H9 (cell line): Measurements from ENCODE around the gene NKX6-2. TPM values are rescaled to one million over a fixed set of nuclear protein-coding genes. Genes with fewer than 3 reads are reported as not detected.

ENCODE experiments used
- DNase-seq: peaks from one replicate; pipeline ENCODE4 v3.0.0-alpha.2; 2017
- H2AFZ ChIP-seq: one replicate; pipeline ENCODE4 v1.6.1; 2013; ENCODE audit warnings: mild to moderate bottlenecking, low read length, control low read depth, moderate library complexity
- H2AK5ac ChIP-seq: 2 replicates; pipeline ENCODE4 v1.6.1; 2013; ENCODE audit warnings: low read length, control low read depth, mixed read lengths; ENCODE audit not compliant: insufficient read length
- H2BK120ac ChIP-seq: one replicate; pipeline ENCODE4 v1.6.1; 2013; ENCODE audit warnings: low read depth, mild to moderate bottlenecking, low read length, control low read depth, inconsistent platforms; ENCODE audit not compliant: poor library complexity, severe bottlenecking
- H2BK12ac ChIP-seq: 2 replicates; pipeline ENCODE4 v1.6.1; 2013; ENCODE audit warnings: low read length, control low read depth, mixed read lengths, low read depth; ENCODE audit not compliant: insufficient read length
- H2BK15ac ChIP-seq: 2 replicates; pipeline ENCODE4 v1.6.1; 2013; ENCODE audit warnings: low read depth, low read length, control low read depth
- H2BK20ac ChIP-seq: one replicate; pipeline ENCODE4 v1.6.1; 2013; ENCODE audit warnings: low read depth, mild to moderate bottlenecking, low read length, control low read depth, inconsistent platforms; ENCODE audit not compliant: poor library complexity, severe bottlenecking
- H2BK5ac ChIP-seq: 2 replicates; pipeline ENCODE4 v1.6.1; 2013; ENCODE audit warnings: low read length, control low read depth, mixed read lengths; ENCODE audit not compliant: insufficient read length
- H3K14ac ChIP-seq: 2 replicates; pipeline ENCODE4 v1.6.1; 2013; ENCODE audit warnings: low read length, control low read depth; ENCODE audit not compliant: insufficient read depth
- H3K18ac ChIP-seq: 2 replicates; pipeline ENCODE4 v1.6.1; 2013; ENCODE audit warnings: low read depth, mild to moderate bottlenecking, mixed read lengths, low read length, control low read depth; ENCODE audit not compliant: insufficient read length
- H3K23ac ChIP-seq: 2 replicates; pipeline ENCODE4 v1.6.1; 2013; ENCODE audit warnings: low read length, control low read depth, mixed read lengths, low read depth; ENCODE audit not compliant: insufficient read length
- H3K23me2 ChIP-seq: 2 replicates; pipeline ENCODE4 v1.6.1; 2013; ENCODE audit warnings: low read depth, mild to moderate bottlenecking, mixed read lengths, low read length, control low read depth; ENCODE audit not compliant: insufficient read length, poor library complexity, severe bottlenecking
- H3K27ac ChIP-seq: 2 replicates; pipeline ENCODE4 v1.5.1; 2013; ENCODE audit warnings: low read length, control low read depth, mixed read lengths, low read depth; ENCODE audit not compliant: insufficient read length
- H3K27me3 ChIP-seq: 2 replicates; pipeline ENCODE4 v1.6.1; 2013; ENCODE audit warnings: low read length, control low read depth, inconsistent platforms; ENCODE audit not compliant: insufficient read depth
- H3K4ac ChIP-seq: 2 replicates; pipeline ENCODE4 v1.6.1; 2013; ENCODE audit warnings: low read depth, mild to moderate bottlenecking, control low read depth, inconsistent platforms, low read length, moderate library complexity
- H3K4me1 ChIP-seq: 2 replicates; pipeline ENCODE4 v1.6.1; 2013; ENCODE audit warnings: low read length, control low read depth, inconsistent platforms; ENCODE audit not compliant: insufficient read depth
- H3K4me2 ChIP-seq: 2 replicates; pipeline ENCODE4 v1.6.1; 2013; ENCODE audit warnings: low read length, control low read depth, mixed read lengths; ENCODE audit not compliant: insufficient read length, insufficient read depth
- H3K56ac ChIP-seq: 2 replicates; pipeline ENCODE4 v1.6.1; 2013; ENCODE audit warnings: low read depth, mild to moderate bottlenecking, mixed read lengths, low read length, control low read depth; ENCODE audit not compliant: insufficient read length
- H3K79me1 ChIP-seq: 2 replicates; pipeline ENCODE4 v1.6.1; 2013; ENCODE audit warnings: low read depth, mild to moderate bottlenecking, moderate library complexity, low read length, control low read depth, inconsistent platforms; ENCODE audit not compliant: insufficient read depth, poor library complexity, severe bottlenecking
- H3K79me2 ChIP-seq: 2 replicates; pipeline ENCODE4 v1.6.1; 2013; ENCODE audit warnings: low read length, control low read depth, inconsistent platforms; ENCODE audit not compliant: insufficient read depth
- H3K9ac ChIP-seq: 2 replicates; pipeline ENCODE4 v1.6.1; 2013; ENCODE audit warnings: low read length, control low read depth, mixed read lengths; ENCODE audit not compliant: insufficient read length; ENCODE audit errors: extremely low read depth
- H3K9me3 ChIP-seq: one replicate; pipeline ENCODE4 v1.6.1; 2013; ENCODE audit warnings: low read depth, low read length, inconsistent platforms; ENCODE audit not compliant: control insufficient read depth
- H3T11ph ChIP-seq: one replicate; pipeline ENCODE4 v1.6.1; 2013; ENCODE audit warnings: mild to moderate bottlenecking, low read length, control low read depth, inconsistent platforms
- H4K20me1 ChIP-seq: one replicate; pipeline ENCODE4 v1.6.1; 2013; ENCODE audit not compliant: control insufficient read depth, insufficient read length, insufficient read depth
- H4K5ac ChIP-seq: 2 replicates; pipeline ENCODE4 v1.6.1; 2013; ENCODE audit warnings: low read depth, mild to moderate bottlenecking, mixed read lengths, low read length, control low read depth; ENCODE audit not compliant: insufficient read length
- H4K8ac ChIP-seq: replicated peaks from 2 replicates; pipeline ENCODE4 v1.6.1; 2013; ENCODE audit warnings: low read length, control low read depth, mixed read lengths, low read depth; ENCODE audit not compliant: insufficient read length
- H4K91ac ChIP-seq: 2 replicates; pipeline ENCODE4 v1.6.1; 2013; ENCODE audit warnings: low read depth, mild to moderate bottlenecking, moderate library complexity, mixed read lengths, low read length, control low read depth; ENCODE audit not compliant: insufficient read length
- H3K27ac Mint-ChIP-seq, 3 experiments: 2 replicates in 2 of 3; 3 replicates in 1 of 3; pipeline ENCODE4 v1.8.0; 2020 to 2021; ENCODE audit warnings: mixed read lengths in 3 of 3, mild to moderate bottlenecking in 1 of 3, moderate library complexity in 1 of 3
- H3K27me3 Mint-ChIP-seq: 2 replicates; pipeline ENCODE4 v1.8.0; 2021; ENCODE audit warnings: low read depth, mild to moderate bottlenecking, moderate library complexity, mixed read lengths
- H3K36me3 Mint-ChIP-seq, 3 experiments: 2 replicates in 2 of 3; 3 replicates in 1 of 3; pipeline ENCODE4 v1.8.0; 2020 to 2021; ENCODE audit warnings: low read depth in 3 of 3, mixed read lengths in 3 of 3; ENCODE audit not compliant: insufficient read depth in 1 of 3
- H3K4me1 Mint-ChIP-seq, 2 experiments: 2 replicates each; pipeline ENCODE4 v1.8.0; 2020; ENCODE audit warnings: mixed read lengths in 2 of 2
- H3K4me3 Mint-ChIP-seq, 2 experiments: 2 replicates in 1 of 2; 3 replicates in 1 of 2; pipeline ENCODE4 v1.8.0; 2020 to 2021; ENCODE audit warnings: mild to moderate bottlenecking in 2 of 2, mixed read lengths in 2 of 2, moderate library complexity in 1 of 2
- H3K9me3 Mint-ChIP-seq, 2 experiments: 2 replicates in 1 of 2; 3 replicates in 1 of 2; pipeline ENCODE4 v1.8.0; 2020; ENCODE audit warnings: mild to moderate bottlenecking in 2 of 2, mixed read lengths in 2 of 2, moderate library complexity in 1 of 2
- CTCF ChIP-seq: fragments of 200-600 bp; sonication (generic); conservative IDR thresholded peaks from 3 replicates; pipeline ENCODE4 v1.8.0; 2021; ENCODE audit warnings: antibody characterized with exemption, mild to moderate bottlenecking
- WGBS: extraction: QIAGEN DNeasy Blood & Tissue Kit; methylation state at CpG from one replicate; pipeline ENCODE4 v1.1.7; 2013; ENCODE audit warnings: missing lambda C conversion rate, low lambda C conversion rate, mixed read lengths; ENCODE audit not compliant: insufficient read length; ENCODE audit errors: extremely low coverage; 5-methylcytosine and 5-hydroxymethylcytosine counted together
- total RNA-seq: library from RNA; stranded (reverse); gene quantifications from 2 replicates; pipeline ENCODE4 v1.2.1, GENCODE V29; 2021

The NKX6-2 gene
- total RNA-seq, 1 experiment from 2014 or later, result 0.13 TPM

- no peak overlapping the region for H3K27ac ChIP-seq
- no peak overlapping the region for H2BK120ac ChIP-seq
- peak overlapping the region in 1 of 3 experiments; percentile 15; a peak in 1 of 7 replicates for H3K27ac Mint-ChIP-seq
- no peak overlapping the region for H3T11ph ChIP-seq
- H3K4me2 ChIP-seq, result no peak overlapping the region
- peaks cover 2% of the 10 kb centered on the region for H4K20me1 ChIP-seq
- no peak overlapping the region for H4K8ac ChIP-seq
- H2BK12ac ChIP-seq, result no peak overlapping the region
- no peak overlapping the region for H3K18ac ChIP-seq
- no peak for DNase-seq
- H3K27me3 ChIP-seq, result no peaks in the 10 kb centered on the region
- no peak overlapping the region for H3K4ac ChIP-seq
- H3K56ac ChIP-seq, result no peak overlapping the region
- no peaks in the 10 kb centered on the region for H3K4me1 ChIP-seq
- no peak overlapping the region for H2BK20ac ChIP-seq
- no peak overlapping the region for H3K4me3 Mint-ChIP-seq
- no peaks in the 10 kb centered on the region for H3K23me2 ChIP-seq
- peaks cover 2% of the 10 kb centered on the region; the same call in 1 of the 2 replicates for H3K27me3 Mint-ChIP-seq
- no peaks in the 10 kb centered on the region for H3K79me1 ChIP-seq
- no peak overlapping the region for H3K23ac ChIP-seq
- H3K4me1 Mint-ChIP-seq, result no peaks in the 10 kb centered on the region
- no peak overlapping the region for H3K9ac ChIP-seq
- H4K5ac ChIP-seq, result no peak overlapping the region
- peaks cover 16 to 31% of the 10 kb centered on the region in 2 experiments for H3K9me3 Mint-ChIP-seq
- no peaks in the 10 kb centered on the region for H3K79me2 ChIP-seq
- no CpG with 5 or more reads among the region's 14 CpGs for WGBS
- H2AK5ac ChIP-seq, result no peak overlapping the region
- H4K91ac ChIP-seq, result no peak overlapping the region
- peaks cover 28 to 42% (median 33%) of the 10 kb centered on the region in 3 experiments for H3K36me3 Mint-ChIP-seq
- H2BK5ac ChIP-seq, result no peak overlapping the region
- TF ChIP-seq CTCF, result no peak
- H2AFZ ChIP-seq, result no peak overlapping the region
- no peak overlapping the region for H3K14ac ChIP-seq
- H3K9me3 ChIP-seq, result no peaks in the 10 kb centered on the region
- no peak overlapping the region for H2BK15ac ChIP-seq
These were observed 27.1 kb downstream of the NKX6-2 start for GRCh38 chr10:132758865-132759264.
